Mesendoderm (in vitro differentiated cells): ENCODE measurements around the gene NODAL.

Experiments used
- DNase-seq: peaks from one replicate; pipeline ENCODE4 v3.0.0; 2013
- H2AK5ac ChIP-seq: 2 replicates; pipeline ENCODE4 v1.6.1; 2013; ENCODE audit warnings: low read length, inconsistent platforms
- H2BK120ac ChIP-seq: 2 replicates; pipeline ENCODE4 v1.6.1; 2013; ENCODE audit warnings: low read depth, mild to moderate bottlenecking, low read length, moderate library complexity, mixed read lengths
- H2BK15ac ChIP-seq: replicated peaks from 2 replicates; pipeline ENCODE4 v1.6.1; 2013; ENCODE audit warnings: low read depth, mild to moderate bottlenecking, moderate library complexity
- H2BK5ac ChIP-seq: 2 replicates; pipeline ENCODE4 v1.6.1; 2013; ENCODE audit warnings: low read length, inconsistent platforms
- H3K18ac ChIP-seq: 2 replicates; pipeline ENCODE4 v1.6.1; 2013; ENCODE audit warnings: mild to moderate bottlenecking, low read length, mixed read lengths
- H3K23ac ChIP-seq: one replicate; pipeline ENCODE4 v1.6.1; 2013; ENCODE audit warnings: low read length
- H3K27ac ChIP-seq: 2 replicates; pipeline ENCODE4 v1.5.1; 2013; ENCODE audit warnings: low read depth, mild to moderate bottlenecking, inconsistent platforms, low read length, moderate library complexity
- H3K27me3 ChIP-seq: 2 replicates; pipeline ENCODE4 v1.6.1; 2013; ENCODE audit warnings: low read length, control low read depth, mild to moderate bottlenecking, inconsistent platforms; ENCODE audit not compliant: insufficient read depth, poor library complexity
- H3K36me3 ChIP-seq: 2 replicates; pipeline ENCODE4 v1.6.1; 2013; ENCODE audit warnings: low read length, inconsistent platforms; ENCODE audit not compliant: control insufficient read depth, insufficient read depth
- H3K4ac ChIP-seq: one replicate; pipeline ENCODE4 v1.6.1; 2013; ENCODE audit warnings: low read depth, mild to moderate bottlenecking, low read length, moderate library complexity
- H3K4me1 ChIP-seq: 2 replicates; pipeline ENCODE4 v1.6.1; 2013; ENCODE audit warnings: low read depth, low read length, inconsistent platforms; ENCODE audit not compliant: control insufficient read depth
- H3K4me2 ChIP-seq: 2 replicates; pipeline ENCODE4 v1.6.1; 2013; ENCODE audit warnings: low read length
- H3K4me3 ChIP-seq: 2 replicates; pipeline ENCODE4 v1.5.1; 2013; ENCODE audit warnings: mild to moderate bottlenecking, low read length
- H3K56ac ChIP-seq: one replicate; pipeline ENCODE4 v1.6.1; 2013; ENCODE audit warnings: low read length
- H3K79me1 ChIP-seq: 2 replicates; pipeline ENCODE4 v1.6.1; 2013; ENCODE audit warnings: low read length, inconsistent platforms
- H3K79me2 ChIP-seq: 2 replicates; pipeline ENCODE4 v1.6.1; 2013; ENCODE audit warnings: mild to moderate bottlenecking, low read length; ENCODE audit not compliant: control insufficient read depth, insufficient read depth
- H3K9ac ChIP-seq: 2 replicates; pipeline ENCODE4 v1.6.1; 2013; ENCODE audit warnings: low read length, inconsistent platforms
- H4K5ac ChIP-seq: one replicate; pipeline ENCODE4 v1.6.1; 2013; ENCODE audit warnings: low read length
- H4K8ac ChIP-seq: one replicate; pipeline ENCODE4 v1.6.1; 2013; ENCODE audit warnings: low read depth, mild to moderate bottlenecking, control low read depth, low read length, moderate library complexity
- WGBS: extraction: QIAGEN DNeasy Blood & Tissue Kit; methylation state at CpG from one replicate; pipeline ENCODE4 v1.1.7; 2013; ENCODE audit warnings: low lambda C conversion rate, missing lambda C conversion rate; ENCODE audit not compliant: insufficient coverage; ENCODE audit errors: extremely low coverage; 5-methylcytosine and 5-hydroxymethylcytosine counted together

Gene NODAL

GRCh38 chr10:70425096-70425495 lies 16.4 kb downstream of the NODAL start:
- no peak overlapping the region for H2BK120ac ChIP-seq

GRCh38 chr10:70424320-70424719 lies 17.2 kb downstream of the NODAL start:
- Histone ChIP-seq H3K36me3 (peaks cover 11% of the 10 kb centered on the region), H3K56ac (no peak overlapping the region), H3K27me3 (no peaks in the 10 kb centered on the region), H2AK5ac (no peak overlapping the region), H3K27ac (no peak overlapping the region), H3K23ac (no peak overlapping the region), H3K18ac (no peak overlapping the region), H2BK5ac (no peak overlapping the region), H3K4me1 (no peaks in the 10 kb centered on the region), H2BK120ac (no peak overlapping the region), H3K4me2 (no peak overlapping the region), H2BK15ac (no peak overlapping the region), H3K4ac (no peak overlapping the region), H4K5ac (no peak overlapping the region), H3K9ac (no peak overlapping the region), H3K79me2 (no peaks in the 10 kb centered on the region), H3K4me3 (no peak overlapping the region), H4K8ac (no peak overlapping the region), H3K79me1 (peaks cover 2% of the 10 kb centered on the region)
- no CpG with 5 or more reads among the region's 3 CpGs for WGBS
- no peak for DNase-seq

More at GRCh38 chr10:70425096-70425495, 16.4 kb downstream of the NODAL start:
- no peak overlapping the region for H2BK5ac ChIP-seq
- H3K4me3 ChIP-seq: no peak overlapping the region
- no peak for DNase-seq
- H4K8ac ChIP-seq: no peak overlapping the region
- no CpG with 5 or more reads among the region's 3 CpGs for WGBS
- H3K4ac ChIP-seq: no peak overlapping the region
- no peak overlapping the region for H3K9ac ChIP-seq
- H2AK5ac ChIP-seq: no peak overlapping the region
- H3K27me3 ChIP-seq: no peaks in the 10 kb centered on the region
- peaks cover 2% of the 10 kb centered on the region for H3K79me1 ChIP-seq
- no peaks in the 10 kb centered on the region for H3K4me1 ChIP-seq
- H2BK15ac ChIP-seq: no peak overlapping the region
- no peak overlapping the region for H4K5ac ChIP-seq
- H3K27ac ChIP-seq: no peak overlapping the region
- no peak overlapping the region for H3K56ac ChIP-seq
- no peak overlapping the region for H3K18ac ChIP-seq
- H3K36me3 ChIP-seq: peaks cover 8% of the 10 kb centered on the region
- H3K23ac ChIP-seq: no peak overlapping the region
- H3K4me2 ChIP-seq: no peak overlapping the region
- H3K79me2 ChIP-seq: no peaks in the 10 kb centered on the region

GRCh38 chr10:70418713-70419112 lies 22.8 kb downstream of the NODAL start:
- no peak overlapping the region for H3K4ac ChIP-seq
- H3K9ac ChIP-seq: no peak overlapping the region
- DNase-seq: no peak
- H4K8ac ChIP-seq: no peak overlapping the region
- no peak overlapping the region for H3K23ac ChIP-seq
- H3K79me1 ChIP-seq: peaks cover 11% of the 10 kb centered on the region
- no peak overlapping the region for H2AK5ac ChIP-seq
- H3K4me3 ChIP-seq: no peak overlapping the region
- no peak overlapping the region for H2BK120ac ChIP-seq
- no peak overlapping the region for H2BK15ac ChIP-seq
- H3K18ac ChIP-seq: no peak overlapping the region
- H2BK5ac ChIP-seq: no peak overlapping the region
- no peak overlapping the region for H3K56ac ChIP-seq
- WGBS: no CpG with 5 or more reads among the region's 3 CpGs
- no peak overlapping the region for H3K4me2 ChIP-seq
- H4K5ac ChIP-seq: no peak overlapping the region
- no peaks in the 10 kb centered on the region for H3K4me1 ChIP-seq
- no peak overlapping the region for H3K27ac ChIP-seq
- no peaks in the 10 kb centered on the region for H3K27me3 ChIP-seq
- peaks cover 6% of the 10 kb centered on the region for H3K36me3 ChIP-seq
- H3K79me2 ChIP-seq: peaks cover 3% of the 10 kb centered on the region

GRCh38 chr10:70418229-70418628 lies 23.3 kb downstream of the NODAL start:
- Histone ChIP-seq H4K8ac (no peak overlapping the region), H3K4me1 (no peaks in the 10 kb centered on the region), H3K36me3 (peaks cover 5% of the 10 kb centered on the region), H3K79me2 (peaks cover 5% of the 10 kb centered on the region), H2BK120ac (no peak overlapping the region), H3K27ac (no peak overlapping the region), H3K4me2 (no peak overlapping the region), H3K4me3 (no peak overlapping the region), H3K9ac (no peak overlapping the region), H3K27me3 (no peaks in the 10 kb centered on the region), H2BK5ac (no peak overlapping the region), H3K23ac (no peak overlapping the region), H2BK15ac (no peak overlapping the region), H2AK5ac (no peak overlapping the region), H3K4ac (no peak overlapping the region), H3K56ac (no peak overlapping the region), H3K79me1 (peaks cover 11% of the 10 kb centered on the region), H3K18ac (no peak overlapping the region), H4K5ac (no peak overlapping the region)
- no CpG with 5 or more reads among the region's 1 CpG for WGBS
- DNase-seq: no peak

GRCh38 chr10:70417568-70417967 lies 23.9 kb downstream of the NODAL start:
- H3K56ac ChIP-seq: no peak overlapping the region
- no peak for DNase-seq
- no peaks in the 10 kb centered on the region for H3K27me3 ChIP-seq
- H3K18ac ChIP-seq: no peak overlapping the region
- H2BK120ac ChIP-seq: no peak overlapping the region
- H3K4me2 ChIP-seq: no peak overlapping the region
- H3K4me1 ChIP-seq: no peaks in the 10 kb centered on the region
- no peak overlapping the region for H2AK5ac ChIP-seq
- H3K36me3 ChIP-seq: peaks cover 4% of the 10 kb centered on the region
- no peak overlapping the region for H3K4ac ChIP-seq
- no peak overlapping the region for H2BK5ac ChIP-seq
- H2BK15ac ChIP-seq: no peak overlapping the region
- no peak overlapping the region for H3K23ac ChIP-seq
- no peak overlapping the region for H3K9ac ChIP-seq
- peaks cover 6% of the 10 kb centered on the region for H3K79me2 ChIP-seq
- H3K4me3 ChIP-seq: no peak overlapping the region
- H3K27ac ChIP-seq: no peak overlapping the region
- H3K79me1 ChIP-seq: peaks cover 11% of the 10 kb centered on the region
- no peak overlapping the region for H4K5ac ChIP-seq
- H4K8ac ChIP-seq: no peak overlapping the region
- WGBS: no CpG with 5 or more reads among the region's 1 CpG

- H2BK5ac ChIP-seq: no peak overlapping the region
- WGBS: no CpG with 5 or more reads among the region's 4 CpGs
- no peaks in the 10 kb centered on the region for H3K27me3 ChIP-seq
- H2BK120ac ChIP-seq: no peak overlapping the region
- no peak overlapping the region for H3K18ac ChIP-seq
- H3K36me3 ChIP-seq: no peaks in the 10 kb centered on the region
- H3K79me2 ChIP-seq: peaks cover 25% of the 10 kb centered on the region
- DNase-seq: no peak
- no peak overlapping the region for H3K56ac ChIP-seq
- no peak overlapping the region for H3K23ac ChIP-seq
- no peak overlapping the region for H4K5ac ChIP-seq
- no peaks in the 10 kb centered on the region for H3K4me1 ChIP-seq
- H2BK15ac ChIP-seq: no peak overlapping the region
- H3K9ac ChIP-seq: no peak overlapping the region
- no peak overlapping the region for H4K8ac ChIP-seq
- H3K4me3 ChIP-seq: no peak overlapping the region
- no peak overlapping the region for H3K27ac ChIP-seq
- no peak overlapping the region for H2AK5ac ChIP-seq
- no peak overlapping the region for H3K4me2 ChIP-seq
- no peak overlapping the region for H3K4ac ChIP-seq
- peaks cover 11% of the 10 kb centered on the region for H3K79me1 ChIP-seq
Observed at GRCh38 chr10:70412356-70412755, 29.1 kb downstream of the NODAL start.
